Stimulated activated CD8-positive, alpha-beta memory T cell treated with anti-CD3 and anti-CD28 coated beads, Interleukin-12 subunit alpha, Interleukin-12 subunit beta, amount 100 ng/mL, for 1 hour (primary cell): ENCODE measurements around the gene GPA33.

Experiments used
- DNase-seq: peaks from one replicate; pipeline ENCODE4 v3.0.0-alpha.2; 2020; ENCODE audit warnings: low read depth

Gene GPA33

DNA sequence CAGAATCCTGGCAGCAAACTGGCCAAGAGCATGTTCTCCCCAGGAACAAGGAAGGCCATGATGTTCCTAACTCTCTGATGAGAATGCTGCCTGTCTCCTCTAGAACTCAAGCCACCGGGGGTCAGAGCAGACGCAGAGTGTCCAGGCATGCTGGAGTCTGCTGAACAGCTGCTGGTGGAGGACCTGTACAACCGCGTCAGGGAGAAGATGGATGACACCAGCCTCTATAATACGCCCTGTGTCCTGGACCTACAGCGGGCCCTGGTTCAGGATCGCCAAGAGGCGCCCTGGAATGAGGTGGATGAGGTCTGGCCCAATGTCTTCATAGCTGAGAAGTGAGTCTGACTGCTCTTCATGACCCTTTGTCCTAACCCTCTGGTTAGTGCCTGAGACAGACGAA is 27.0 kb upstream of the GPA33 start:
- no peak for DNase-seq

DNA sequence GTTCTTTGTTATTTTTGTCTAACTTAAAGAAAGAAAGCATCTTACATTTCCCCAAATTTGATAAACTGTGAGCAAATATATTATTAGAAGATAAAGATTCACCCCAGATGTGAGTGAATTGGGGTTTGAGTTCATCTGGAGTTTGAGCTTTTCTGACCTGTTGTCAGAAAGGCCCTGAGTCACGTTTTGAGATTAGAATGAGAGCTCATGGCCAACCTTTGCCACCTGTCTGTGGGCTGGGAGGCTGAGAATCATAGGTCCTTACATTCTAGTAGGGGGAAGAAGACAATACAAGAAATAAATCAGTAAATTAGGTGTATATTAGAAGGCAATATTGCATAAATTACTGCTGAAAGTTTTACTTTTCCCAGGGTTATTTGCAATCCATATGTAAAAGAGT is 26.0 kb upstream of the GPA33 start:
- DNase-seq: no peak

DNA sequence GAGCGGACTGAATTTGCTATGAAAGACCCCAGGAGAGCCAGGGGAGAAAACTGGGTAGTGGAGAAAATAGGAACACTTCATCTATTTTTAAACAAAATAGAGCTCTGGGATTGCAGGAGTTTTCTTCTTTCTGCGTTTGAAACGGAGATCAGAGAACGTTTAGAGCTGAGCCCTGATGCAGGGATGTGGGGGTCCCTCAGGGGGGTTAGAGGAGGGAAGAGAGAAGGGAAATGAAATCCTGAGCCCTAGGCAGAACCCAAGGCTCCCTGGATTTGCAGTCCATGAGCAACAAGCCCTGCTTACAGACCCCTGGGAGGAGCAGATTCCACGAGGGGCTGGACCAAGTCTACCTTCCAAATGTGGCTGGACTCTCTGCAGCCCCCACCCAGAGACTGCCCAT is 25.5 kb upstream of the GPA33 start:
- no peak for DNase-seq

DNA sequence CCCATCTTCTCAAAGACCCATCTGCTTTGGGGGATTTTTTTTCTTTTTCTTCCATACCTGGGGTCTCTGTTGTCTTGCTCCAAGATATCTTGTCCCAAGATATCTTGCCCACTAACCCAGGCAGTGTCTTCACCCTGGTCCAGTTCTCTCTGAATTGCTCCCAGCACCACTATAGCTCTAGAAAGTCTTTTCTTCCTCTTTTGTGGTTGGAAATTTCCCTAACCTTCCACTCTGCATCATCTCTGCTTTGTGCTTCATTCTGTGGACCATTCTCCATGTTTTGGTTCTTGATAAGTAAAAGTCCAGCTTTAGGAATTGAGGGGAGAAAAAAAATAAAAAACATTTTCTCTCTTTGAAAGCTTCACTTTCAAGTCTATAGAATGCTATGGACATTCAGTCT is 24.5 kb upstream of the GPA33 start:
- DNase-seq: no peak

- DNase-seq: no peak
Observed at GRCh38 chr1:167111868-167112709, 21.9 kb upstream of the GPA33 start.

DNA sequence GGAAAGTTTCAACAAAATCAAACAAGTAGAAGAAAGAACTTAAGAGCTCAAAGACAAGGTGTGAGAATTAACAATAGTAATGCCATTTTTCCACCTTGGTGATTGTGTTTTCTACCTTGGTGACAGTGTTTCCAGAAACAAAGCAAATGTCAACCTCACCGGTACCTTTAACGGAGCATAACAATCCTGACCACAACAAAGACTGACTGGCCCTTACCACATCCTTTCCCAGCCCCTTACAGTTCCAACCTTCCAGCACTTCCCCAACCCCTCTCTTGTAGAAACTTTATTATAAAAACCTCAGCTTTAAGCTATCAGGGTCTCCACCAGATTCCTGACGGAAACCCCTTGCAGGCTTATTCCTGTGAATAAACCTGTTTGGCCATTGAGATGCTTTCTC is 20.4 kb upstream of the GPA33 start:
- no peak for DNase-seq

GRCh38 chr1:167109125-167109524 is 18.9 kb upstream of the GPA33 start:
- DNase-seq: no peak

- DNase-seq: no peak
Observed at GRCh38 chr1:167107456-167107855, 17.3 kb upstream of the GPA33 start.

GRCh38 chr1:167106119-167106461 is 15.9 kb upstream of the GPA33 start:
- DNase-seq: no peak

GRCh38 chr1:167105271-167106118 is 15.3 kb upstream of the GPA33 start:
- no peak for DNase-seq

DNA sequence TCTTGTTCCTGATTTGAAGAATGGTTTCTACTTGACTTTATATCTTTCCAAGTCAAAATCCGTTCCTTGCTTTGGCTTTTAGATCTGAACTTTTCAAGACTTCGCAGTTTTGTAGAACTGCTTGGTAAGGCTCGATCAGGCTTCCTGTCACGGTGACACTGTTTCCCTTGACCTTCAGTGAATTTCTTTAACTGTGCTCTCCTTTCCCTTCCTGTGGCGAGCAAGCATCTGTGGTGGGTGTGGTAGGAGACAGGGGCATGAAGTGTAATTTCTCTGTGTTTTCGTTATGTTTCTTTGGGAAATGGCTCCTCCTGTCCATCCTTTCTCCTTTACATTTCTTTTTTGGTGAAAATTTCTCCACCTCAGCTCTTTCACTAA is 14.1 kb upstream of the GPA33 start:
- no peak for DNase-seq

- no peak for DNase-seq
Observed at GRCh38 chr1:167102906-167103573, 12.9 kb upstream of the GPA33 start.

- no peak for DNase-seq
Observed at GRCh38 chr1:167101754-167102153, 11.6 kb upstream of the GPA33 start.

DNA sequence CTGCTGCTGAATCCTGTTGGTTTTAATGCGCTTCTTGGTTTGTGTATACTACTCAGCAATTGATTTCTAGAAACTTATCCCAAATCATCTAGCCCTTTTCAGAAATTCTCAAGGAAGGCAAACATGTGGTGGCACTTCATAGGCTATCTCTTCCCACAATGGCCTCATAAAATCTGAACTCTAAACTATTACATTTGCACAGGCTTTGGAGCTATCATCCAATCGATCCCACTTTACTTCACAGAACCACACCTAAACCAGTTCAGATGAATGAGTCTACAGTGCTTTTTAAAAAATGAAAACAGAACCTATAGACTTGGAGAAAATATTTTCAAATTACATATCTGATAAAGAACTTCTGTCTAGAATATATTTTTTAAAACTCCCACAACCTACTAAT is 10.6 kb upstream of the GPA33 start:
- DNase-seq: no peak

DNA sequence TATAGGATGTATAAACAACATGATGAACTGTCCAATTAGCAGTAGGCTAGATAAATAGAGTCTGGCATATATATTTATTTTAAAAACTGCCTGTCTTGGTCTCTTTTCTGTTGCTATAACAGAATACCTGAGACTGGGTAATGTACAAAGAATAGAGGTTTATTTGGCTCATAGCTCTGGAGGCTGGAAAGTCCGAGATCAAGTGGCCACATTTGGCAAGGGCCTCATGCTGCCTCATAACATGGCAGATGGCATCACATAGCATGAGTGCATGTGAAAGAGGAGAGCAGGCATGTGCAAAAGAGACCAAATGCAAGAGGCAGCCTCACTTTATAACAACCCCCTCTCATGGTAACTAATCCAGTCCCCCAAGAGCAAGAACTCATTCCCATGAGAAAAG is 9.7 kb upstream of the GPA33 start:
- DNase-seq: no peak

- no peak for DNase-seq
Observed at GRCh38 chr1:167095368-167095767, 5.2 kb upstream of the GPA33 start.

- DNase-seq: no peak
Observed at GRCh38 chr1:167094690-167095089, 4.5 kb upstream of the GPA33 start.

DNA sequence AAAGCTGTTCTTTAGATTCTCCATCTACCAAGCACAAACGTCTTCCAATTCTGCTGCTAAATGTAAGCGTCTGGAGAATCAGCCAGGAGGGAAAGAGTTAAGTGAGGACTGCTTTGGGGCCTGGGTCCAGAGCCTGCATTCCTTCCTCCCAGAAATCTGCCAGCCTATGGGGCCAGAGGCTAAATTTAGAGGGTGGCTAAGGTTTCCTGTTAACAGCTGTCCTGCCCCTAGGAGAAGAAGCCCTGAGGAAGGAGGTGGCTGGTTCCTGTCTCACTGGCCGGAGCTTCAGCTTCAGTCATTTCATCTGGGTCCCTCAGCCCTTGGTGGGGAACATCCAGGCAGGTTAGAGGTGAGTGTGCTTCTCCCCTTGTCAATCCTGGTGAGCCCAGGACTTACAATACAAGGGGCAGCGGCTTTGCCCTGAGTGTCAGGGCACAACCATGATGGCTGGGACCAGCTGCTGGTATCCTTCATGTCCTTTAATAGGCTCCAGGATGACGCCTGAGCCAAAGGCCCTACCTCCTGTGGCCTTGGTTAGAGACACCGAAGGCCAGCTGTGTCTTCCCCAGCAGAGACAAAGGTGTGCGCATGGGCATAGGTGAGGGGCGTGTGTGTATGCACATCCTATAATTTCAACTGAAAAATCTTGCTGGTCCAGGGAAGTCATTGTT is 3.8 kb upstream of the GPA33 start, which contains the start of gene STYXL2:
TSS of gene STYXL2 (plus strand) at position 230 of the 671 bp plus-strand sequence. CDS start 775 bp downstream, outside the sequence.
- DNase-seq: no peak

DNA sequence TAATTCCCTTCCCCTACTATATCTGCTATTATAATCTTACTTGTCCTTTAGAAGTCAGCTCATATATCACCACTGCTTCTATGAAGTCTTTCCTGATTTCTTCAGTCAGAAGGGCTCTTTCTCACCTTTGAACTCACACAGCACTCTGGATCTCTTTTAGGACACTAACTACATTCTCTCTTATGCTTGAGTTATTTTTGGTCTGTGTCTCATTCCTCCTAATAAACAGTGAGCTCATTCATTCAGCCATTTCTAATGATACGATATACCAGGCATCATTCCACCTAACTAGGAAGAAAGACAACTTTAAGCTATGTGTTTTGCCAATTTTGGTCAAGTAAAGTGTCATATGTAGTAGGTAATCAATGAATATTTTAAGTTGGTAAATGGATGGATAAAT is 2.5 kb upstream of the GPA33 start:
- DNase-seq: no peak

DNA sequence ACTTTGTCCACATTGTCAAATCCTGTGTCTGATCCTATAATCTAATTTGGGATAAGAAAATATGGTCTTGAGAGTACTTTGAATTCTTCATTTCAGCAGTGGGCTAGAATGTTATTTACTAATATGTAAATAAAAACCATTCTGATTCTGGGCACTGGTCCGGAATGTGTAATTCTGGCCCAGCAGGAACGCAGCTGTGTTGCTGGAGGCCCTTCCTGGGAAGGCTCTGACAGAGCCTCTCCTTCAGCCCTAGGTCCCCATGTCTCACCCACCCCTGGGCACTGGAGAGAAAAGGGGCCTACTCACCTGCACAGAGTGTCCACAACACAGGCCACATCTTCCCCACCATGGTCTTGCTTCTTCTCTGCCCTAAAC is 251 bp downstream of the GPA33 start:
- no peak for DNase-seq

- DNase-seq: no peak
Observed at GRCh38 chr1:167088746-167089417, 1.3 kb downstream of the GPA33 start.

DNA sequence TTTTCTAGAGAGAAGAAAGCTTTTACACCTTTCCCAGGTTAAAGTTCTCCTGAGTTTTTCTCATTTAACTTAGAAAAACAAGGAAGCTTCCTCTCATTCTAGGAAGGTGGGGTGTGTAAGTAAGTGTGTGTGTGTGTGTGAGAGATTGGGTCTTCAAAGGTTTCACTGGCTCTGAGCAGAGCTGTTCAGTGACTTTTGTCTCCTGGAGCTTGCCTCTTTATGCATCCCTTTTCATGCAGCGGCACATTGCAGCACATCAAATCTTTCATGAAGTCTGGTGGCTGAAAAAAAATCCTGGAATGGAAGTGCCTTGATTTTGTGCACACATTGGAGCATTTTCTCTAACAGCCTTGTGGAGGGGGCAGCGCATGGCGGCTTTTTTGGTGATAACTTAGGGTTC is 3.4 kb downstream of the GPA33 start:
- DNase-seq: no peak
